Transverse colon (tissue), 4 donors: Measurements from ENCODE around the gene PRDM2.

Source experiments
- POLR2AphosphoS5 ChIP-seq, 3 donors: sonication (generic); formaldehyde crosslinking; IDR thresholded peaks; one replicate each; pipeline ENCODE4 v1.6.1; 2016; ENCODE audit warnings: antibody characterized with exemption in 3 of 3
- TF ChIP-seq, protein P1 (sequence below), 5 experiments: fragments of 200-600 bp in 3 of 5; fragments of 450-650 bp in 2 of 5; sonication (generic) in 3 of 5; IDR thresholded peaks; 1 replicate in 2 of 5; 2 replicates in 3 of 5; pipeline ENCODE4 v1.5.1; 2016 to 2017; ENCODE audit warnings: antibody characterized with exemption in 5 of 5, inconsistent platforms in 3 of 5, mild to moderate bottlenecking in 2 of 5, moderate library complexity in 1 of 5

DNA sequence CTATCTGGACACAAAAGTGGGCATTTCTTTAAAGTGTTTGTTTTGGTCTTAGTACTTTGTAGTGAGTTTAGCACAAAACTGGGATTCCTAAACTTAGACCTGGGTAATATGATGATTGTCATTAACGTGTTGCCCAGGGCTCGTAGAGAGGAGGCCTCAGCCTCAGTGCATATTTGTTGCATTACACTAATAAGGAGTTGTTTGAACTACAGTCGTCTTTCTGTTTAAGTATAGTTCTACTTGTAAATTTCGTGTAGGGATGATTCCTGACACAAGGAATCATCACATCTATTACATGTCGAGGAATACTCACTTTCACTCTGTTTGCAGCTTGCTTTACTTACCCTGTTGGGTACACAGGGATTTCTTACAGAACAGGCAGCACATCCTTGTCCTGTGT lies 85.0 kb downstream of the PRDM2 start:
- TF ChIP-seq, protein P1, sequence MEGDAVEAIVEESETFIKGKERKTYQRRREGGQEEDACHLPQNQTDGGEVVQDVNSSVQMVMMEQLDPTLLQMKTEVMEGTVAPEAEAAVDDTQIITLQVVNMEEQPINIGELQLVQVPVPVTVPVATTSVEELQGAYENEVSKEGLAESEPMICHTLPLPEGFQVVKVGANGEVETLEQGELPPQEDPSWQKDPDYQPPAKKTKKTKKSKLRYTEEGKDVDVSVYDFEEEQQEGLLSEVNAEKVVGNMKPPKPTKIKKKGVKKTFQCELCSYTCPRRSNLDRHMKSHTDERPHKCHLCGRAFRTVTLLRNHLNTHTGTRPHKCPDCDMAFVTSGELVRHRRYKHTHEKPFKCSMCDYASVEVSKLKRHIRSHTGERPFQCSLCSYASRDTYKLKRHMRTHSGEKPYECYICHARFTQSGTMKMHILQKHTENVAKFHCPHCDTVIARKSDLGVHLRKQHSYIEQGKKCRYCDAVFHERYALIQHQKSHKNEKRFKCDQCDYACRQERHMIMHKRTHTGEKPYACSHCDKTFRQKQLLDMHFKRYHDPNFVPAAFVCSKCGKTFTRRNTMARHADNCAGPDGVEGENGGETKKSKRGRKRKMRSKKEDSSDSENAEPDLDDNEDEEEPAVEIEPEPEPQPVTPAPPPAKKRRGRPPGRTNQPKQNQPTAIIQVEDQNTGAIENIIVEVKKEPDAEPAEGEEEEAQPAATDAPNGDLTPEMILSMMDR (IDR thresholded peaks at IDR 0.05) = no peak
- TF ChIP-seq POLR2AphosphoS5 (IDR thresholded peaks at IDR 0.05) = no peak
